CD8-positive, alpha-beta memory T cell (primary cell): ENCODE data around the gene RWDD4. TPM values are rescaled to one million over a fixed set of nuclear protein-coding genes. Genes with fewer than 3 reads are reported as not detected.
A peak's percentile ranks its signal among the peaks of the same experiment; 100 is the strongest.
"Not testable (repeated sequence)": the region's sequence is repeated elsewhere in the genome, so short reads cannot be mapped to it uniquely, and the experiment has no call there.

Experiments
- CTCF ChIA-PET: fragments of 350-600 bp; sonication (Branson Sonifier 250); formaldehyde crosslinking; loops from one replicate; lab custom pipeline; 2021; ENCODE audit warnings: antibody characterized with exemption; lab: Charles Lee
- POLR2A ChIA-PET: fragments of 350-600 bp; sonication (Branson Sonifier 250); formaldehyde crosslinking; loops from one replicate; lab custom pipeline; 2021; ENCODE audit warnings: antibody characterized with exemption; lab: Charles Lee
- DNase-seq, 5 donors: peaks; one replicate each; pipeline versions ENCODE4 v3.0.0 to v3.0.0-alpha.2; 2020 to 2022; ENCODE audit warnings: mixed read lengths in 1 of 5
- H3K27ac ChIP-seq: one replicate; pipeline ENCODE4 v1.7.0; 2013; ENCODE audit warnings: low read depth, mild to moderate bottlenecking, low read length, moderate library complexity
- H3K27me3 ChIP-seq: 2 replicates; pipeline ENCODE4 v1.7.0; 2013; ENCODE audit warnings: low read length, mild to moderate bottlenecking; ENCODE audit not compliant: insufficient read depth, poor library complexity, severe bottlenecking
- H3K36me3 ChIP-seq: 2 replicates; pipeline ENCODE4 v1.7.0; 2013; ENCODE audit warnings: mild to moderate bottlenecking, low read length, moderate library complexity; ENCODE audit not compliant: insufficient read depth
- H3K4me1 ChIP-seq: 2 replicates; pipeline ENCODE4 v1.7.0; 2013; ENCODE audit warnings: mild to moderate bottlenecking, low read length, moderate library complexity; ENCODE audit not compliant: insufficient read depth
- H3K4me3 ChIP-seq: 2 replicates; pipeline ENCODE4 v1.7.0; 2013; ENCODE audit warnings: mild to moderate bottlenecking, low read length
- H3K9me3 ChIP-seq: 2 replicates; pipeline ENCODE4 v1.7.0; 2013; ENCODE audit warnings: mild to moderate bottlenecking, low read length
- H3K27ac Mint-ChIP-seq, 8 donors: one replicate each; pipeline ENCODE4 v1.8.0; 2020 to 2021; ENCODE audit warnings: mixed read lengths in 8 of 8, mild to moderate bottlenecking in 6 of 8, inconsistent platforms in 3 of 8, moderate library complexity in 3 of 8
- H3K27me3 Mint-ChIP-seq, 2 donors: one replicate each; pipeline ENCODE4 v1.8.0; 2020 to 2021; ENCODE audit warnings: mixed read lengths in 2 of 2, mild to moderate bottlenecking in 1 of 2, moderate library complexity in 1 of 2
- H3K36me3 Mint-ChIP-seq, 3 donors: one replicate each; pipeline ENCODE4 v1.8.0; 2020 to 2021; ENCODE audit warnings: mixed read lengths in 3 of 3, inconsistent platforms in 1 of 3, mild to moderate bottlenecking in 1 of 3
- H3K4me1 Mint-ChIP-seq, 3 donors: one replicate each; pipeline ENCODE4 v1.8.0; 2020 to 2021; ENCODE audit warnings: mixed read lengths in 3 of 3, inconsistent platforms in 1 of 3, mild to moderate bottlenecking in 1 of 3
- H3K4me3 Mint-ChIP-seq, 7 donors: one replicate each; pipeline ENCODE4 v1.8.0; 2020 to 2021; ENCODE audit warnings: mixed read lengths in 7 of 7, mild to moderate bottlenecking in 6 of 7, moderate library complexity in 4 of 7, inconsistent platforms in 2 of 7
- H3K9me3 Mint-ChIP-seq, 5 donors: one replicate each; pipeline ENCODE4 v1.8.0; 2020 to 2022; ENCODE audit warnings: mixed read lengths in 5 of 5, mild to moderate bottlenecking in 3 of 5, moderate library complexity in 2 of 5, inconsistent platforms in 1 of 5
- polyA plus RNA-seq: library from polyadenylated mRNA; unstranded; fragments of 300-500 nt; fragmentation: Illumina TruSeq; gene quantifications from one replicate; pipeline ENCODE4 v1.2.3, GENCODE V29; 2021
- total RNA-seq, 2 experiments: library from RNA; stranded (reverse); gene quantifications; one replicate each; pipeline ENCODE4 v1.2.3, GENCODE V29; 2021

Gene RWDD4
- total and polyA plus RNA-seq, 3 experiments from 2014 or later: 21.3 to 30.8 (median 28.4) TPM

DNA sequence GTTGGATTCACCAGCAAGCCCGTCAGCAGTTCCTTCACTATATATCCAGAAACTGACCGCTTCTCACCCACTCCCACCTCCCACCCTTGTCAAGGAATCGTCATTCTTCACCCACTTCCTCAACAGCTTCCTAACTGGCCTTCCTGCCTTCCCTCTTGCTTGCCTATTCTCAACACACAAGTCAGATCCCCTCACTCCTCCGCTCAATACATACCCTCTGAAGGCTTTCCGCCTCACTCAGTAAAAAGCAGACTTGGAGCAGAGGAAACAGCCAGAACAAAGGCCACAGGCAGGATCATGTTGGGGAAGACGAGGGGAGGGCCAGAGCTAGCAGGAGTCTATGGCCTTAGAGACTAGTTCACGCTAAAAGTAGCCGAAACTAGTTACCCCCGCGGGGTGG lies 23.7 kb downstream of the RWDD4 start:
- POLR2A ChIA-PET: no interaction called here
- no peak overlapping the region for H3K4me3 Mint-ChIP-seq
- CTCF ChIA-PET: no interaction called here
- peaks cover 0 to 4% (median 1%) of the 10 kb centered on the region in 3 donors for H3K36me3 Mint-ChIP-seq
- Histone ChIP-seq H3K27ac (no peak overlapping the region), H3K4me3 (no peak overlapping the region), H3K4me1 (no peaks in the 10 kb centered on the region), H3K36me3 (no peaks in the 10 kb centered on the region), H3K9me3 (no peaks in the 10 kb centered on the region), H3K27me3 (no peaks in the 10 kb centered on the region)
- H3K27ac Mint-ChIP-seq: no peak overlapping the region
- H3K9me3 Mint-ChIP-seq: no peaks in the 10 kb centered on the region
- peaks cover 8 to 13% (median 11%) of the 10 kb centered on the region in 3 donors for H3K4me1 Mint-ChIP-seq
- peaks cover 0 to 3% of the 10 kb centered on the region in 2 donors for H3K27me3 Mint-ChIP-seq
- no peak for DNase-seq

DNA sequence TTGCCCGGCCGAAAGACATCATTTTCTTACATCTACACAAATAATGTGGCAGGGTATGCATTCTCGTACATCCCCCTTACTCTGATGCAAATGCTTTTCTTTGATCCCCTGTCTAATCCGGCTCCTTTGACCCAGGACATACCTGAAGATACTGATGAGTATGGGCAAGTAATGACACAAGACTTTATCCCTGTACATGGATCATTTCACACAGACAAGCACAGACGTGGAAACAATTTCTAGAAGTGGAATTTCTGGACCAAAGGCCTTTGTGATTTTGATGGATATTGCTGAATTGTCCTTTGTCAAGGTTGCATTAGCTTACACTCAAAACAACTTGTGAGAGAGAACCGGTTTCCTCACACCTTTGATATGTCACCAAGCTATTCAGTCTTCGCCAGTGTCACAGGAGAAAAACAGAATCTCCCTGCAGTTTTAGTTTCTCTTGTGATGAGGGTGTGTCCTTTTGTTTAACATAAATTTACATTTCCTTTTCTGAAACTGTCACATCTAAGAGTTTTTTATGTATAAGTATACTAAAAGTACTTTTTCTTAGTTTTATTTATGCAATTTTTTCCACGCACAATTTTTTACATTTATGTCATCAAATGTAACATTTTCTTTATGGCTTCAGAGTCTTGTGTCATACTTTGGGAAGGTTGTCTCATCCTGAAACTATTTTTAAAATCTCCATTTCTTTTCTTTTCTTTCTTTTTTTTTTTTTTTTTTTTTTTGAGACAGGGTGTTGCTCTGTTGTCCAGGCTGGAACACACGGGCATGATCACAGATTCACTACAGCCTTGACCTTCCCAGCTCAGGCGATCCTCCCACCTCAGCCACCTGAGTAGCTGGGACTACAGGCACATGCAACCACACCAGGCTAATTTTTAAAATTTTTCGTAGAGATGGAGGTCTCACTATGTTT lies 25.2 kb downstream of the RWDD4 start:
- no peak for DNase-seq
- Histone ChIP-seq H3K9me3 (no peaks in the 10 kb centered on the region), H3K27ac (no peak overlapping the region), H3K4me3 (no peak overlapping the region), H3K36me3 (no peaks in the 10 kb centered on the region), H3K27me3 (no peaks in the 10 kb centered on the region), H3K4me1 (no peaks in the 10 kb centered on the region)
- peak overlapping the region in 1 of 8 donors; percentile 21 for H3K27ac Mint-ChIP-seq
- CTCF ChIA-PET: no interaction called here
- peaks cover 0 to 3% of the 10 kb centered on the region in 2 donors for H3K27me3 Mint-ChIP-seq
- H3K4me3 Mint-ChIP-seq: no peak overlapping the region
- H3K9me3 Mint-ChIP-seq: no peaks in the 10 kb centered on the region
- POLR2A ChIA-PET: no interaction called here
- peaks cover 8 to 13% (median 11%) of the 10 kb centered on the region in 3 donors for H3K4me1 Mint-ChIP-seq
- H3K36me3 Mint-ChIP-seq: peaks cover 0 to 4% (median 1%) of the 10 kb centered on the region in 3 donors

DNA sequence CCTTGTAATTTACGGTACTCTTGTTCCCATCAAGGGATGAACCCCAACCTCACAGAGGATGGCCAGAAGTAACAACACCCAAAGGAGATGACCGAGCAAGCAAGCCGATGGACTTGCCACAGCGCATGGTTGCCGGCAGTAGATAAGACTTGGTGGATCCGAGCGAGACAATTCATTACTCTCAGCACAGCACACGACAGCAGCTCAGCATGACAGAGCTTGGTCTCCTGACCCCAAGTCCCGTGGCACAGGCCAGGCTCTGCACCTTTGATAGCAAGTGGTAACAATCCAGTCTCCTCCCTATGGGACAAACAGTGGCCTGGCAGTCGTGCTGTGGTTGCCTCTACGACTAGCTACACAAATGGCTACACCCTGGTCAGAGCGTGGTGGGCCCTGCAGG lies 26.3 kb downstream of the RWDD4 start:
- CTCF ChIA-PET: no interaction called here

DNA sequence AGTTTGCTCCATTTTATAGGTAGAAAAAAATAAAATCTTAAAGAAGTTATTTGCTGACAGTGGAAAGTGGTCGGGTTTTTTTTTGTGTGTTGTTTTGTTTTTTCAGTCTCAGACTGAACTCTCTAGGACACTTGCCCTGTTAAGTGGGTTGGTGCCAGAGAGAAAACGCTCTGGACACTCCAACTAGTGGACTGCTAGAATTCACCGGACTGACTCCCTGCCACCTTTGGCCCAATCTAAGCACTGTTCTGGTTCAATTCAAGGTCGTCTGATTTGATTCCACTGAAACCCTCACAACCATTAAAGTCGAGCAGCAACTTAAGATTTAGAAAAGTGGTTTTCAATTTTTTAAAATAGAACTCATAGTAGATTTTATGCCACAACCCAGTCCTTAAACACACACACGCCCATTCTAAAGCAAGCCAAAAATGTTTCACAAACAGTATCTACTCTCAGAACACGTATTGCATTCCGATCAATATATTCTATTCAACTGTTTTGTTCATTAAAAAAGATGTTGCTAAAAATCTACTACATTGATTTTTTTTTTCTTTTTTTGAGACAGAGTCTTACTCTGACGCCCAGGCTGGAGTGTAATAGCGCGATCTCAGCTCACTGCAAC lies 27.3 kb downstream of the RWDD4 start:
- Mint-ChIP-seq H3K36me3 (peaks cover 0 to 1% (median 0%) of the 10 kb centered on the region in 3 donors), H3K4me1 (peaks cover under 1 to 3% (median 2%) of the 10 kb centered on the region in 3 donors), H3K27me3 (peaks cover 0 to 2% of the 10 kb centered on the region in 2 donors), H3K9me3 (no peaks in the 10 kb centered on the region), H3K27ac (no peak overlapping the region), H3K4me3 (no peak overlapping the region)
- H3K27ac ChIP-seq: no peak overlapping the region
- H3K9me3 ChIP-seq: no peaks in the 10 kb centered on the region
- ChIA-PET CTCF (no interaction called here), POLR2A (no interaction called here)
- H3K36me3 ChIP-seq: no peaks in the 10 kb centered on the region
- no peaks in the 10 kb centered on the region for H3K27me3 ChIP-seq
- no peak overlapping the region for H3K4me3 ChIP-seq
- DNase-seq: no peak
- H3K4me1 ChIP-seq: no peaks in the 10 kb centered on the region

More for the DNA sequence above, 26.3 kb downstream of the RWDD4 start:
- Histone ChIP-seq H3K9me3 (no peaks in the 10 kb centered on the region), H3K4me3 (no peak overlapping the region), H3K27me3 (no peaks in the 10 kb centered on the region), H3K36me3 (no peaks in the 10 kb centered on the region), H3K4me1 (no peaks in the 10 kb centered on the region), H3K27ac (no peak overlapping the region)
- Mint-ChIP-seq H3K9me3 (no peaks in the 10 kb centered on the region), H3K27ac (peak overlapping the region in 1 of 8 donors; percentile 23), H3K36me3 (peaks cover 0 to 1% (median 0%) of the 10 kb centered on the region in 3 donors), H3K4me1 (peaks cover 8 to 11% (median 9%) of the 10 kb centered on the region in 3 donors), H3K4me3 (no peak overlapping the region), H3K27me3 (peaks cover 0 to 2% of the 10 kb centered on the region in 2 donors)
- DNase-seq: no peak
- POLR2A ChIA-PET: no interaction called here

DNA sequence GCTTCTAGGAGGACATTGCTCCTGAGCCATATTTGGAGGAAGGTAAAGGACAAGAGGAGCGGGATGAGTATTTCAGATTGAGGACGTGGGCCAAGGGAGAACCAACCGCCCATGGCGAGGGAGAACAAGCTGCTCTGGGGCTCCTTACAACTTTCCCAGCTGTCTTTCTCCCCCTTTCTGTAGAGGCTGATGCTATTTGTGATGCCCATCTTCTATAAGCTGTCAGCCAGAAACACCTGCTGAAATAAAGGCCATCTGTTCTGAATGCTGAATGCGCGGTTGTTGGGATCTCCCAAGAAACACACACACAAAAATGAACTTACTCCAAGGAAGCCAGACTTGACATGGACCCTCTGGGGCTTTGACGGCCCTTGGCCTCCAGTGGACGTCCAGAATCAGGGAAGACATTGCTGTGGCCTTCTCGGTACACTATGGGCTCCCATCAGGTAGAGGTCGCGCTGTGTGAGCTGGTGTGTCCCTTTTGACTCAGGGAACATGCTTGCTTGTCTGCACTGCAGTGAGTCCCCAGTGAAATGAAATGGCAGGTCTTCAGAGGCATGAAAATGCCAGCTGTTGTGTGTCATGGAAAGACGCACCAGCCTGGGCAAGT lies 30.9 kb downstream of the RWDD4 start:
- no peak overlapping the region for H3K4me3 Mint-ChIP-seq
- H3K36me3 Mint-ChIP-seq: no peaks in the 10 kb centered on the region
- Histone ChIP-seq H3K4me3 (no peak overlapping the region), H3K4me1 (no peaks in the 10 kb centered on the region), H3K27me3 (no peaks in the 10 kb centered on the region), H3K36me3 (no peaks in the 10 kb centered on the region), H3K27ac (no peak overlapping the region), H3K9me3 (no peaks in the 10 kb centered on the region)
- peak overlapping the region in 1 of 8 donors; percentile 52 for H3K27ac Mint-ChIP-seq
- no peaks in the 10 kb centered on the region for H3K9me3 Mint-ChIP-seq
- POLR2A ChIA-PET: no interaction called here
- DNase-seq: no peak
- H3K27me3 Mint-ChIP-seq: peaks cover 0 to 2% of the 10 kb centered on the region in 2 donors
- CTCF ChIA-PET: no interaction called here
- H3K4me1 Mint-ChIP-seq: no peaks in the 10 kb centered on the region

DNA sequence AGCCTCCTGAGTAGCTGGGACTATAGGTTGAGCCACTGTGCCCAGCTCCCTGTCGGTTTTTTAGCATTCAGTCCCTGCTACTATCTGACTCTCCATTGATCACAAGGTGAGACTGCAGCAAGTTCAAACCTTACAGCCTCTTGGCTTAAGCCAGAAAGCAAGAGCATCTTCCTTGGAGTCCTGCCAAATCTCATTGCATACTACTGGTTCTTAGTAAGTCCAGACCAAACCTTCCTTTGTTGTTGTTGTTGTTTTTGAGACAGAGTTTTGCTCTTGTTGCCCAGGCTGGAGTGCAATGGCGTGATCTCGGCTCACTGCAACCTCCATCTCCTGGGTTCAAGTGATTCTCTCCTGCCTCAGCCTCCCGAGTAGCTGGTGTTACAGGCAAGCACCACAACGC lies 31.7 kb downstream of the RWDD4 start:
- H3K36me3 ChIP-seq, H3K9me3 Mint-ChIP-seq, CTCF ChIA-PET, H3K27ac ChIP-seq, H3K27me3 Mint-ChIP-seq, H3K27me3 ChIP-seq, H3K4me1 ChIP-seq, H3K4me3 ChIP-seq, POLR2A ChIA-PET, H3K4me1 Mint-ChIP-seq, H3K36me3 Mint-ChIP-seq, DNase-seq, H3K4me3 Mint-ChIP-seq, H3K9me3 ChIP-seq: not testable (repeated sequence)
- H3K27ac Mint-ChIP-seq: peak overlapping the region in 1 of 8 donors; percentile 38

DNA sequence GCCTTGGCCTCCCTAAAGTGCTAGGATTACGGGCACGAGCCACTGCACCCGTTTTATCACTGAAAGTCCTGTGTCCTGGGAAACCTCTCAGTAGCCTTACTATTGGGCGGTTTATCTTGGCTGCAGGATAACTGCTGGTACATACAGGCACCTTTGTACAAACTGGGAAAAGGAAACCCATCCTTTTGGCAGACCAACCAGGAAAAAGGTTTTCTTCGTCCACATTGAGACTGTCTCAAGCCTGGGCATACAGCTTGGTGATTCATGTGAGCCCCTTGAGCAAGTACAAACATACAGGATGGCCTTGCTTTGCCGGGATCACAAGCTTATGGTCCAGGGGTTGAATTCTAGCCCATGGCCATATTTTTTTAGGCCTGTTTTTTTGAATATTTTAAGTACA lies 32.8 kb downstream of the RWDD4 start:
- Histone ChIP-seq H3K36me3 (no peaks in the 10 kb centered on the region), H3K27ac (no peak overlapping the region), H3K27me3 (no peaks in the 10 kb centered on the region), H3K9me3 (no peaks in the 10 kb centered on the region), H3K4me3 (no peak overlapping the region), H3K4me1 (no peaks in the 10 kb centered on the region)
- Mint-ChIP-seq H3K4me1 (no peaks in the 10 kb centered on the region), H3K9me3 (no peaks in the 10 kb centered on the region), H3K36me3 (no peaks in the 10 kb centered on the region), H3K4me3 (no peak overlapping the region), H3K27me3 (no peaks in the 10 kb centered on the region), H3K27ac (no peak overlapping the region)
- no peak for DNase-seq
- CTCF ChIA-PET: no interaction called here
- POLR2A ChIA-PET: no interaction called here

DNA sequence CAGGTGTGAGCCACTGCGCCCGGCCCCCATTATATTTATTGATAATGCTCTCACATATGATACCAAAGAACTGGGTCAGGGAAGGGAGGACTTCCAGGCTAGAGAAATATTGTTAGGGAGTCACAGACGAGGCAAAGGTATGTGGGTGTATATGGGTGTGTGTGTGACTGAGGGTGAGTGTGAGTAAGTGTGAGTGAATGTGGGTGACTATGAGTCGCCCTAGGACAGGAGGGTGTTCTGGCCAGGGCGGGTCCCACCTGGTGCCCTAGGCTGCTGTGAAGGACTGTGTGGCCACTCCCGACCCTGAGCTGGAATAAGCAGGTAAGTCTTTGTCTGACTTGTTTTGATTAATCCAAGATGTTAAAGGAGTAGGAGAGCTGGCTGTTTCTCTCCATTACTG lies 34.4 kb downstream of the RWDD4 start:
- no peak overlapping the region for H3K4me3 ChIP-seq
- H3K27ac ChIP-seq: no peak overlapping the region
- no peaks in the 10 kb centered on the region for H3K36me3 Mint-ChIP-seq
- ChIA-PET CTCF (no interaction called here), POLR2A (no interaction called here)
- H3K4me3 Mint-ChIP-seq: no peak overlapping the region
- no peaks in the 10 kb centered on the region for H3K4me1 Mint-ChIP-seq
- no peak overlapping the region for H3K27ac Mint-ChIP-seq
- H3K27me3 ChIP-seq: no peaks in the 10 kb centered on the region
- no peaks in the 10 kb centered on the region for H3K4me1 ChIP-seq
- no peaks in the 10 kb centered on the region for H3K9me3 Mint-ChIP-seq
- H3K9me3 ChIP-seq: no peaks in the 10 kb centered on the region
- H3K36me3 ChIP-seq: no peaks in the 10 kb centered on the region
- H3K27me3 Mint-ChIP-seq: peaks cover 4 to 10% of the 10 kb centered on the region in 2 donors
- DNase-seq: no peak
